ENCODE data around the gene TMEM9B.

Gene TMEM9B

GRCh38 chr11:9008661-9009060 is 44.4 kb upstream of the TMEM9B start:
- no peaks in the 10 kb centered on the region for H3K36me3 ChIP-seq (ENCODE audit: insufficient read depth, low read length)
- no peak overlapping the region for H2AFZ ChIP-seq (ENCODE audit: low read length)
- no peaks in the 10 kb centered on the region for H3K79me2 ChIP-seq (ENCODE audit: insufficient read depth, low read length)
- no peaks in the 10 kb centered on the region for H3K4me1 ChIP-seq (ENCODE audit: insufficient read depth, low read length, poor library complexity, severe bottlenecking)
- H3K27me3 ChIP-seq (ENCODE audit: insufficient read depth, low read length, poor library complexity, severe bottlenecking): no peaks in the 10 kb centered on the region
- TF ChIP-seq EZH2phosphoT487 (IDR thresholded peaks at IDR 0.05; ENCODE audit: borderline replicate concordance) (no peak), CTCF (conservative IDR thresholded peaks at IDR 0.05; ENCODE audit: low read length) (no peak)
- H3K9me3 ChIP-seq (ENCODE audit: insufficient read depth, low read depth, low read length): no peaks in the 10 kb centered on the region
- H3K4me2 ChIP-seq (ENCODE audit: low read depth, low read length, poor library complexity, severe bottlenecking): no peak overlapping the region
- H4K20me1 ChIP-seq (ENCODE audit: insufficient read depth, low read length, poor library complexity, severe bottlenecking): no peaks in the 10 kb centered on the region
- H3K9ac ChIP-seq (ENCODE audit: low read depth, low read length, poor library complexity, severe bottlenecking): no peak overlapping the region
- H3K9me2 ChIP-seq (replicated peaks; ENCODE audit: low read depth, low read length): no peaks in the 10 kb centered on the region
- H3F3A ChIP-seq (ENCODE audit: low read depth): no peaks in the 10 kb centered on the region
- no peak overlapping the region for H3K4me3 ChIP-seq (ENCODE audit: low read length, poor library complexity, severe bottlenecking)

- no peak overlapping the region for H2AFZ ChIP-seq (ENCODE audit: low read length)
- H3K4me3 ChIP-seq (ENCODE audit: low read length, poor library complexity, severe bottlenecking): no peak overlapping the region
- no peaks in the 10 kb centered on the region for H3F3A ChIP-seq (ENCODE audit: low read depth)
- TF ChIP-seq CTCF (conservative IDR thresholded peaks at IDR 0.05; ENCODE audit: low read length) (no peak), EZH2phosphoT487 (IDR thresholded peaks at IDR 0.05; ENCODE audit: borderline replicate concordance) (no peak)
- no peaks in the 10 kb centered on the region for H3K9me2 ChIP-seq (replicated peaks; ENCODE audit: low read depth, low read length)
- no peaks in the 10 kb centered on the region for H3K36me3 ChIP-seq (ENCODE audit: insufficient read depth, low read length)
- no peaks in the 10 kb centered on the region for H4K20me1 ChIP-seq (ENCODE audit: insufficient read depth, low read length, poor library complexity, severe bottlenecking)
- no peak overlapping the region for H3K4me2 ChIP-seq (ENCODE audit: low read depth, low read length, poor library complexity, severe bottlenecking)
- H3K9ac ChIP-seq (ENCODE audit: low read depth, low read length, poor library complexity, severe bottlenecking): no peak overlapping the region
- no peaks in the 10 kb centered on the region for H3K27me3 ChIP-seq (ENCODE audit: insufficient read depth, low read length, poor library complexity, severe bottlenecking)
- H3K4me1 ChIP-seq (ENCODE audit: insufficient read depth, low read length, poor library complexity, severe bottlenecking): no peaks in the 10 kb centered on the region
- no peaks in the 10 kb centered on the region for H3K9me3 ChIP-seq (ENCODE audit: insufficient read depth, low read depth, low read length)
- H3K79me2 ChIP-seq (ENCODE audit: insufficient read depth, low read length): no peaks in the 10 kb centered on the region
Observed at GRCh38 chr11:9008011-9008550, 43.8 kb upstream of the TMEM9B start.

GRCh38 chr11:9005087-9005486 is 40.8 kb upstream of the TMEM9B start:
- Histone ChIP-seq H3K4me3 (ENCODE audit: low read length, poor library complexity, severe bottlenecking) (no peak overlapping the region), H3K36me3 (ENCODE audit: insufficient read depth, low read length) (no peaks in the 10 kb centered on the region), H3K4me2 (ENCODE audit: low read depth, low read length, poor library complexity, severe bottlenecking) (no peak overlapping the region), H4K20me1 (ENCODE audit: insufficient read depth, low read length, poor library complexity, severe bottlenecking) (no peaks in the 10 kb centered on the region), H3K9me2 (replicated peaks; ENCODE audit: low read depth, low read length) (no peaks in the 10 kb centered on the region), H3K9me3 (ENCODE audit: insufficient read depth, low read depth, low read length) (no peaks in the 10 kb centered on the region), H3F3A (ENCODE audit: low read depth) (no peaks in the 10 kb centered on the region), H3K79me2 (ENCODE audit: insufficient read depth, low read length) (no peaks in the 10 kb centered on the region), H3K4me1 (ENCODE audit: insufficient read depth, low read length, poor library complexity, severe bottlenecking) (no peaks in the 10 kb centered on the region), H2AFZ (ENCODE audit: low read length) (no peak overlapping the region), H3K9ac (ENCODE audit: low read depth, low read length, poor library complexity, severe bottlenecking) (no peak overlapping the region), H3K27me3 (ENCODE audit: insufficient read depth, low read length, poor library complexity, severe bottlenecking) (no peaks in the 10 kb centered on the region)
- no peak for TF ChIP-seq EZH2phosphoT487 (IDR thresholded peaks at IDR 0.05; ENCODE audit: borderline replicate concordance)
- TF ChIP-seq CTCF (conservative IDR thresholded peaks at IDR 0.05; ENCODE audit: low read length): no peak
